ENCODE results near the gene FAM186B. TPM values are rescaled to one million over a fixed set of nuclear protein-coding genes. Genes with fewer than 3 reads are reported as not detected.

FAM186B gene
- total and polyA plus RNA-seq, 2 of the 13 experiments (the other 11 are each of a cell fraction or from before 2014, with no cell fraction given), result 0.07 to 0.20 TPM

- TF ChIP-seq, protein P1, sequence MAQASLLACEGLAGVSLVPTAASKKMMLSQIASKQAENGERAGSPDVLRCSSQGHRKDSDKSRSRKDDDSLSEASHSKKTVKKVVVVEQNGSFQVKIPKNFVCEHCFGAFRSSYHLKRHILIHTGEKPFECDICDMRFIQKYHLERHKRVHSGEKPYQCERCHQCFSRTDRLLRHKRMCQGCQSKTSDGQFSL (CRISPR knock-in tag; IDR thresholded peaks at IDR 0.05), result no peak; the same call in 1 of the 2 replicates
- TF ChIP-seq TRIM24 (CRISPR knock-in tag; IDR thresholded peaks at IDR 0.05), result no peak
- peak; percentile 62 for TF ChIP-seq IKZF5 (CRISPR knock-in tag; IDR thresholded peaks at IDR 0.05)
- TF ChIP-seq NFE2L2 (IDR thresholded peaks at IDR 0.05; ENCODE audit: low read length), result no peak
- peak; percentile 94 for TF ChIP-seq ZFX (CRISPR knock-in tag; IDR thresholded peaks at IDR 0.05; ENCODE audit: low read depth)
- TF ChIP-seq ZNF232 (CRISPR knock-in tag; IDR thresholded peaks at IDR 0.05; ENCODE audit: borderline replicate concordance), result peak; percentile 14; the same call in 1 of the 2 replicates
- peak; percentile 61 for TF ChIP-seq UBTF (CRISPR knock-in tag; IDR thresholded peaks at IDR 0.05)
- no peak for TF ChIP-seq CBX1 (IDR thresholded peaks at IDR 0.05; ENCODE audit: low read depth)
- no peak for TF ChIP-seq JUNB (CRISPR knock-in tag; IDR thresholded peaks at IDR 0.05; ENCODE audit: borderline replicate concordance)
- no peak; the same call in 1 of the 2 replicates for TF ChIP-seq RFX3 (CRISPR knock-in tag; IDR thresholded peaks at IDR 0.05)
- peak; percentile 59; the same call in 1 of the 2 replicates for TF ChIP-seq ZNF607 (CRISPR knock-in tag; IDR thresholded peaks at IDR 0.05; ENCODE audit: borderline replicate concordance)
- TF ChIP-seq ZNF10 (CRISPR knock-in tag; IDR thresholded peaks at IDR 0.05; ENCODE audit: borderline replicate concordance, low read depth), result no peak
- TF ChIP-seq, protein P2, sequence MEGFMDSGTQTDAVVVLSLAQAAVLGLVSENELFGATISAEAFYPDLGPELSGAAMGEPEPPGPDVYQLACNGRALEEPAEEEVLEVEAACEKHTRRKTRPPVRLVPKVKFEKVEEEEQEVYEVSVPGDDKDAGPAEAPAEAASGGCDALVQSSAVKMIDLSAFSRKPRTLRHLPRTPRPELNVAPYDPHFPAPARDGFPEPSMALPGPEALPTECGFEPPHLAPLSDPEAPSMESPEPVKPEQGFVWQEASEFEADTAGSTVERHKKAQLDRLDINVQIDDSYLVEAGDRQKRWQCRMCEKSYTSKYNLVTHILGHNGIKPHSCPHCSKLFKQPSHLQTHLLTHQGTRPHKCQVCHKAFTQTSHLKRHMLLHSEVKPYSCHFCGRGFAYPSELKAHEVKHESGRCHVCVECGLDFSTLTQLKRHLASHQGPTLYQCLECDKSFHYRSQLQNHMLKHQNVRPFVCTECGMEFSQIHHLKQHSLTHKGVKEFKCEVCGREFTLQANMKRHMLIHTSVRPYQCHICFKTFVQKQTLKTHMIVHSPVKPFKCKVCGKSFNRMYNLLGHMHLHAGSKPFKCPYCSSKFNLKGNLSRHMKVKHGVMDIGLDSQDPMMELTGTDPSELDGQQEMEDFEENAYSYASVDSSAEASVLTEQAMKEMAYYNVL (CRISPR knock-in tag; IDR thresholded peaks at IDR 0.05; ENCODE audit: borderline replicate concordance), result no peak
- TF ChIP-seq ZNF619 (CRISPR knock-in tag; IDR thresholded peaks at IDR 0.05), result peak; percentile 86; the same call in 1 of the 2 replicates
- no peak for TF ChIP-seq ZNF296 (CRISPR knock-in tag; conservative IDR thresholded peaks at IDR 0.05)
- peak; percentile 85 for TF ChIP-seq DMAP1 (CRISPR knock-in tag; IDR thresholded peaks at IDR 0.05)
- no peak for TF ChIP-seq ZNF691 (CRISPR knock-in tag; IDR thresholded peaks at IDR 0.05; ENCODE audit: borderline replicate concordance, low read depth)
- no peak for TF ChIP-seq ZNF468 (CRISPR knock-in tag; IDR thresholded peaks at IDR 0.05)
- peak; percentile 66 for TF ChIP-seq RNF2 (conservative IDR thresholded peaks at IDR 0.05; ENCODE audit: low read depth)
- TF ChIP-seq SP1 (IDR thresholded peaks at IDR 0.05), result no peak
- TF ChIP-seq SP1 (CRISPR knock-in tag; IDR thresholded peaks at IDR 0.05), result peak; percentile 95
- no peak for TF ChIP-seq SALL2 (CRISPR knock-in tag; IDR thresholded peaks at IDR 0.05)
- no peak for TF ChIP-seq NONO (IDR thresholded peaks at IDR 0.05)
- TF ChIP-seq NONO (CRISPR knock-in tag; conservative IDR thresholded peaks at IDR 0.05), result peak; percentile 63; the same call in 1 of the 2 replicates
- TF ChIP-seq ISX (CRISPR knock-in tag; conservative IDR thresholded peaks at IDR 0.05), result no peak
These were observed 37.6 kb downstream of the FAM186B start, which contains the start of gene MCRS1 (continued) for GRCh38 chr12:49567611-49568441.
